ENCODE results near the gene CBR4.
"Not testable (repeated sequence)": the region's sequence is repeated elsewhere in the genome, so short reads cannot be mapped to it uniquely, and the experiment has no call there.

CBR4 gene

DNA sequence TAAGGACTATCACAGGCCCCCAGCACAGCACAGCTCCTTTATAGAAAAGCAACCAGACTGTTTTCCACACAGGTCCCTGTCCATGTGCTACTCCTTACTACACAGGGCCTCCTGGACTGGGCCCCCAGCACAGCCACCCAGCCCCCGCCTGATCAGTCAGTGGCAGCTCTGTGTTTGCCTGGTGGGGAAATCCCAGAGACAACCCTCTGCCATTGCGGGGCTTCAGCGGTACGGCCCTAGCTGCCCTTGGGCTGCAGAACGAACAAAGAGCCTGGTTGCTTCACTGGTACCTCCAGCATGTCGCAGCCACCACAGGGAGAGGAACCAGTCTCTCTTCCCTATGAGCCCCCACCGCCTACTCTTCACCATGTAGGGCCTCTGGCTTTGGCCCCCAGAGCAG lies 30.7 kb downstream of the CBR4 start:
- Histone ChIP-seq H3K4me3 (ENCODE audit: low read length) (no peak overlapping the region), H3K4me1 (ENCODE audit: insufficient read depth, low read length) (no peaks in the 10 kb centered on the region), H3K9ac (ENCODE audit: low read depth, low read length) (no peak overlapping the region), H3K9me3 (ENCODE audit: insufficient read depth, low read depth, low read length) (peaks cover 22% of the 10 kb centered on the region), H3K36me3 (ENCODE audit: insufficient read depth, low read depth, low read length) (peaks cover 40% of the 10 kb centered on the region), H3K27me3 (ENCODE audit: insufficient read depth, low read length) (no peaks in the 10 kb centered on the region), H3K27ac (ENCODE audit: low read length) (no peak overlapping the region)

DNA sequence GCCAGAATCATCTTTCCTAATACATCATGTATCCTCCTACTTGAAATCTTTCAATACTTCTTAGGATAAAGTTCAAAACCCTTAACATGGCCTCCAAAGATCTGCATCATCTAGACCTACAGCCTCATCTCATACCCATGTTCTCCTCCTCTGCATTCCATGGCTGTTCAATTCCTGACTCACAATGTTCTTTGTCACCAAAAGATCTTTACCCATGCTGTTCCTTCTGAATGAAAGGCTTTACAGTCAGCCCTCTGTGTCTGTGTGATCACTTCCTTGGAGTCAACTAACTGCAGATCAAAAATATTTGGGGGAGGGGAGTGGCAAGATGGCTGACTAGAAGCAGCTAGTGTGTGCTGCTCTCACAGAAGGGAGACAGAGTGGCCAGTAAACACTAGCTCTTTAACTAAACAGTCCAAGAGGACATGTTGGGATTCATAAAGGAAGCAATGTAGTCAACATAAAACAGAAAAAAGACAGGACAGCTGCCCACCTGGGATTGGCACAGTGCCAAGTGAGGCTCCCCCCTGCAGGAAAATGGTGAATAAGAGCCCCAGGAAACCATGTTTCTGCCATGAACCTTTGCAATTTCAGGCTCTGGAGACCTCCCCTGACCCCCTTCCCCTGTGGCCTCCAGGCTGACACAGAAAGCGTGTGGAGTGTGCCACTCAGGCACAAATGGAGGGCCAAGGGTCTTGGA lies 31.9 kb downstream of the CBR4 start:
- H3K36me3 ChIP-seq (ENCODE audit: insufficient read depth, low read depth, low read length): peaks cover 41% of the 10 kb centered on the region
- H3K4me3 ChIP-seq (ENCODE audit: low read length): no peak overlapping the region

DNA sequence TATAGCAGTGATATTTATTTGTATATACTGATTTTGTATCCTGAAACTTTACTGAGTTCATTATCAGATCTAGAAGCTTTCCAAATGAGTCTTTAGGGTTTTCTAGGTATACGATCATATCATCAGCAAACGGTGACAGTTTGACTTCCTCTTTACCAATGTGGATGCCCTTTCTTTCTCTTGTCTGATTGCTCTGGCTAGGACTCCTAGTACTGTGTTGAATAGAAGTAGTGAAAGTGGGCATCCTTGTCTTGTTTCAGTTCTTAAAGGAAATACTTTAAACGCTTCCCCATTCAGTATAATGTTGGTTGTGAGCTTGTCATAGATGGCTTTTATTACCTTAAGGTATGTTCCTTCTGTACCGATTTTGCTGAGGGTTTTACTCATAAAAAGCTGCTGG lies 37.5 kb downstream of the CBR4 start:
- Histone ChIP-seq H3K27ac (ENCODE audit: low read length) (no peak overlapping the region), H3K4me1 (ENCODE audit: insufficient read depth, low read length) (no peaks in the 10 kb centered on the region), H3K9ac (ENCODE audit: low read depth, low read length) (no peak overlapping the region), H3K36me3 (ENCODE audit: insufficient read depth, low read depth, low read length) (peaks cover 34% of the 10 kb centered on the region), H3K27me3 (ENCODE audit: insufficient read depth, low read length) (no peaks in the 10 kb centered on the region), H3K4me3 (ENCODE audit: low read length) (no peak overlapping the region), H3K9me3 (ENCODE audit: insufficient read depth, low read depth, low read length) (peaks cover 50% of the 10 kb centered on the region)

More for the DNA sequence above, 31.9 kb downstream of the CBR4 start:
- Histone ChIP-seq H3K27ac (ENCODE audit: low read length) (no peak overlapping the region), H3K9me3 (ENCODE audit: insufficient read depth, low read depth, low read length) (peaks cover 33% of the 10 kb centered on the region), H3K27me3 (ENCODE audit: insufficient read depth, low read length) (no peaks in the 10 kb centered on the region), H3K9ac (ENCODE audit: low read depth, low read length) (no peak overlapping the region), H3K4me1 (ENCODE audit: insufficient read depth, low read length) (no peaks in the 10 kb centered on the region)

DNA sequence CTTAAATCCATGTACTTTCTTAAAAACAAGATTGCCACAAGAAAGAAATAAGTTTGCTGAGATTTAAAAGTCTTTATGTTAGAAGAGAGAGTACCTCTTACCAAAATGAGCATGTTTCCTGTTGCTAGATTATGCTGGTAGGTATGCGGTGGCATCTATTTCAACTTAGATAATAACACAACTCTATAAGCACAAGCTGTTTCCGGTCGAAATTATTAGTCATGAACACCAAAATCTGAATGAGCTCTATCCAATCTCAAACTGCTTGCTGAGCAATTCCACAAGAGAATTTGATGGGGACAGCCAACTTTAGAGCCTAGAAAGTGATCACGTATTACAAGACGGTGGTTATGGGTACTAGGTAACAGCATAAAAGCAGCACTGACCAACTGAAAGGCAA lies 49.3 kb downstream of the CBR4 start:
- Histone ChIP-seq H3K9ac (ENCODE audit: low read depth, low read length) (no peak overlapping the region), H3K9me3 (ENCODE audit: insufficient read depth, low read depth, low read length) (0 out of 2 replicates have a peak, but pooled peaks cover 4% of the 10 kb centered on the region), H3K4me3 (ENCODE audit: low read length) (no peak overlapping the region), H3K4me1 (ENCODE audit: insufficient read depth, low read length) (no peaks in the 10 kb centered on the region), H3K36me3 (ENCODE audit: insufficient read depth, low read depth, low read length) (no peaks in the 10 kb centered on the region), H3K27me3 (ENCODE audit: insufficient read depth, low read length) (no peaks in the 10 kb centered on the region), H3K27ac (ENCODE audit: low read length) (no peak overlapping the region)

DNA sequence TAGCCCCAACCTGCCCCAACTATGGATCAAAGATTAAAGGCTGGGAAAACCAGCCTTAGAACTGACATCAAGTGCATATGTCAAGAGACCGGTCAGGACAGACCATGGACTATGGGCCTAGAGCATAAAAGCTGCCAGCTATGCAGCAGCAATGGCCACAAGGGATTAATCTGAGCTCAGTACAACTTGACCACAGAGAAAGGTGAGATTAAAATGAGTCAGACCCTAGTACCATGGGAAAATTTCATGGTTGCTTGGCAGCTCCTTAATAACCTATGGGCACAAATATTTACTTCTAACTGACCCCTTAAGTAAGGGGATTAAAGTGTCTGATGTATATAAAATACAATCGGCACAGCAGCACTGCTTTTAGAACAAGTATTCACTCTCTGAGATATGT lies 54.4 kb downstream of the CBR4 start:
- H3K9ac ChIP-seq (ENCODE audit: low read depth, low read length): no peak overlapping the region
- no peak overlapping the region for H3K27ac ChIP-seq (ENCODE audit: low read length)
- H3K4me1 ChIP-seq (ENCODE audit: insufficient read depth, low read length): no peaks in the 10 kb centered on the region
- H3K4me3 ChIP-seq (ENCODE audit: low read length): no peak overlapping the region
- H3K9me3 ChIP-seq (ENCODE audit: insufficient read depth, low read depth, low read length): peaks cover 4% of the 10 kb centered on the region; the same call in 1 of the 2 replicates
- no peaks in the 10 kb centered on the region for H3K27me3 ChIP-seq (ENCODE audit: insufficient read depth, low read length)
- no peaks in the 10 kb centered on the region for H3K36me3 ChIP-seq (ENCODE audit: insufficient read depth, low read depth, low read length)

DNA sequence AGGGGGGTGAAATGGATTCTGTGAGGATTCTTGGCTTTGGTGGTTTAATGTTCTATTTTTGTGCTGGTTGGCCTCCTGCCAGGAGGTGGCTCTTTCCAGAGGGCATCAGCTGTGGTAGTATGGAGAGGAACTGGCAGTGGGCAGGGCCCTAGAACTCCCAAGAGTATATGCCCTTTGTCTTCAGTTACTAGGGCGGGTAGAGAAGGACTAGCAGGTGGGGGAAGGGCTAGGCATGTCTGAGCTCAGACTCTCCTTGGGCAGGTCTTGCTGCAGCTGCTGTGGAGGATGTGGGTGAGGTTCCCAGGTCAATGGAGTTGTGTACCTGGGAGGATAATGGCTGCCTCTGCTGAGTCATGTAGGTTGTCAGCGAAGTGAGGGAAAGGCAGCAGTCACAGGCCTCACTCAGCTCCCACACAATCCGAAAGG lies 57.2 kb downstream of the CBR4 start:
- not testable (repeated sequence) for H3K9ac ChIP-seq (ENCODE audit: low read depth, low read length); H3K36me3 ChIP-seq (ENCODE audit: insufficient read depth, low read depth, low read length); H3K27ac ChIP-seq (ENCODE audit: low read length); H3K27me3 ChIP-seq (ENCODE audit: insufficient read depth, low read length); H3K9me3 ChIP-seq (ENCODE audit: insufficient read depth, low read depth, low read length); H3K4me3 ChIP-seq (ENCODE audit: low read length); H3K4me1 ChIP-seq (ENCODE audit: insufficient read depth, low read length)

DNA sequence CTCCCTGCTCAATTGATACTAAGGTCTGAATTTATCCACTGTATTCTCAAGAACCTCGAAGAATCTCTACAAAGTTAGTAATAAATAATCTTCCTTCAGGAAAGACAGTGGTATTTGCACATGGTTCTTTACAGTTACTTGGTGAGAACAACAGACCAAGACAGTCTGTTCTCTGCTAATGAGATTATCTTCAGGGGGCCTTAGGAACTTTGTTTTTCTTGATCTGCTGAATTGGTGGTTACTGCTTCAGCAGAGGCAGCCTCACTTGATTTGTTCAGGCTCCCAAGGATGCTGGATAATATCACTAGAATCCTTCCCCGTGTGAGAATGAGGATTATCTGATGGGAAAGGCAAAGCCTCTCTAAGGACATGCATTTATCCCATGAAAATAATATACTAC lies 64.8 kb downstream of the CBR4 start:
- H3K4me1 ChIP-seq (ENCODE audit: insufficient read depth, low read length): no peaks in the 10 kb centered on the region
- H3K36me3 ChIP-seq (ENCODE audit: insufficient read depth, low read depth, low read length): no peaks in the 10 kb centered on the region
- H3K9ac ChIP-seq (ENCODE audit: low read depth, low read length): no peak overlapping the region
- H3K27ac ChIP-seq (ENCODE audit: low read length): no peak overlapping the region
- no peak overlapping the region for H3K4me3 ChIP-seq (ENCODE audit: low read length)
- no peaks in the 10 kb centered on the region for H3K9me3 ChIP-seq (ENCODE audit: insufficient read depth, low read depth, low read length)
- H3K27me3 ChIP-seq (ENCODE audit: insufficient read depth, low read length): no peaks in the 10 kb centered on the region

DNA sequence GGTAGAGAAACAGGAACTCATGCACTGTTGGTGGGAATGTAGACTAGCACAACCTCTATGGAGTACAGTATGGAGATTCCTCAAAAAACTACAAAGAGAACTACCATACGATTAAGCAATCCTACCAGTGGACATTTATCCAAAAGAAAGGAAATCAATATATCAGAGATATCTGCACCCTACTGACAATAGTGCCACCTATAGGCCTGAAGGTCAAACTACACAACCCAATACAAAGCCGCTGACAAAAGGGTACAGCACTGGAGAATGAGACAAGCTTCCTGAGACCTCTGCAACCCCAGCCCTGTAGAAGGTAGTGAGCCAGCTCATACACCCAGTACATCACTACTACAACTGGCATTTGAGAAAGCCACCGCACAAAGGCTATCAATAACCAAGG lies 67.1 kb downstream of the CBR4 start:
- Histone ChIP-seq H3K27me3 (ENCODE audit: insufficient read depth, low read length) (no peaks in the 10 kb centered on the region), H3K4me1 (ENCODE audit: insufficient read depth, low read length) (no peaks in the 10 kb centered on the region), H3K4me3 (ENCODE audit: low read length) (no peak overlapping the region), H3K27ac (ENCODE audit: low read length) (no peak overlapping the region), H3K9me3 (ENCODE audit: insufficient read depth, low read depth, low read length) (no peaks in the 10 kb centered on the region), H3K36me3 (ENCODE audit: insufficient read depth, low read depth, low read length) (no peaks in the 10 kb centered on the region), H3K9ac (ENCODE audit: low read depth, low read length) (no peak overlapping the region)
